Aortic smooth muscle cell (primary cell): ENCODE data around the gene CYP46A1. TPM values are rescaled to one million over a fixed set of nuclear protein-coding genes. Genes with fewer than 3 reads are reported as not detected.

Experiments
- total RNA-seq: library from RNA; depleted of rRNA; stranded (reverse); fragments of >200 nt; gene quantifications from 2 replicates; pipeline ENCODE4 v1.2.3, GENCODE V29; 2014

Gene CYP46A1
- total RNA-seq = 0.19 and 0.26 TPM in 2 replicates

GRCh38 chr14:99683619-99684409 lies at the start of gene CYP46A1:
Gene CYP46A1, plus strand, starts transcription at chr14:99684298. Its CDS starts 120 bp downstream, at chr14:99684418.

GRCh38 chr14:99644723-99645544 lies 39.2 kb upstream of the CYP46A1 start, which contains the start of gene HHIPL1:
Gene HHIPL1, plus strand, starts transcription at chr14:99645129. Its CDS starts 79 bp downstream, at chr14:99645208.

Other genes with a start within 250 kb of the CYP46A1 start
- gene SETD3, start 203.4 kb upstream of the CYP46A1 start, total RNA-seq = 41.0 and 42.1 TPM in 2 replicates
- 34.2 and 48.1 TPM in 2 replicates for gene CCNK, start 202.9 kb upstream of the CYP46A1 start, total RNA-seq
- 2.6 and 4.5 TPM in 2 replicates for gene CCDC85C, start 80.1 kb upstream of the CYP46A1 start, total RNA-seq
- 5.7 and 6.7 TPM in 2 replicates for gene HHIPL1, start 39.2 kb upstream of the CYP46A1 start, total RNA-seq
- 52.7 and 55.2 TPM in 2 replicates for gene EML1, start 109.1 kb downstream of the CYP46A1 start, total RNA-seq